HepG2 (cell line): Measurements from ENCODE around the gene ALG14. TPM values are rescaled to one million over a fixed set of nuclear protein-coding genes. Genes with fewer than 3 reads are reported as not detected.

Experiments
- ATAC-seq: fragments of 200-7000 bp; cut with Tn5 transposase; 3 replicates; pipeline ENCODE4 v1.9.1; 2020; ENCODE audit warnings: mild to moderate bottlenecking, moderate library complexity
- BruUV-seq: library from RNA; stranded (reverse); fragments of 400-500 nt; replicated peaks from 2 replicates; lab custom pipeline; 2021; lab: Mats Ljungman, UMichigan
- CTCF ChIA-PET: fragments of 300-600 bp; formaldehyde crosslinking; extraction: SDS; loops from one replicate; lab custom pipeline; 2021; ENCODE audit warnings: low total read pairs, inconsistent platforms, low intra/inter-chr PET ratio; lab: Yijun Ruan, JAX
- POLR2A ChIA-PET: fragments of 350-600 bp; sonication (Branson Sonifier 250); formaldehyde crosslinking; loops from one replicate; lab custom pipeline; 2020; ENCODE audit warnings: antibody characterized with exemption, inconsistent platforms; lab: Yijun Ruan, JAX
- DNase-seq: peaks from one replicate; pipeline ENCODE4 v3.0.0-alpha.2; 2015; ENCODE audit warnings: low spot score
- FAIRE-seq: peaks from 3 replicates; lab custom pipeline; 2011; peaks lifted over from hg19 to GRCh38; lab: Jason Lieb, UNC
- H2AFZ ChIP-seq: one replicate; pipeline ENCODE4 v1.6.1; 2011; ENCODE audit warnings: low read length, inconsistent platforms
- H3K27ac ChIP-seq: fragments of 300-600 bp; 3 replicates; pipeline ENCODE4 v1.8.0; 2011; ENCODE audit warnings: mixed run types, mild to moderate bottlenecking, mixed read lengths, low read length, inconsistent platforms; ENCODE audit not compliant: insufficient read depth; ENCODE audit errors: extremely low read length
- H3K27me3 ChIP-seq, 2 experiments: fragments of 200-600 bp in 1 of 2; 2 replicates in 1 of 2; 3 replicates in 1 of 2; pipeline versions ENCODE4 v1.6.0 to v1.8.0; 2011; ENCODE audit warnings: low read length in 2 of 2, mild to moderate bottlenecking in 2 of 2, moderate library complexity in 2 of 2, inconsistent platforms in 1 of 2; ENCODE audit not compliant: insufficient read depth in 2 of 2, control insufficient read depth in 1 of 2
- H3K36me3 ChIP-seq, 2 experiments: fragments of 200-600 bp in 1 of 2; replicated peaks in 1 of 2; 2 replicates in 1 of 2; 3 replicates in 1 of 2; pipeline versions ENCODE4 v1.5.1 to v1.8.0; 2011; ENCODE audit warnings: low read length in 2 of 2, inconsistent platforms in 1 of 2; ENCODE audit not compliant: insufficient read depth in 2 of 2, control insufficient read depth in 1 of 2
- H3K4me1 ChIP-seq: 2 replicates; pipeline ENCODE4 v1.5.1; 2012; ENCODE audit warnings: low read length, inconsistent platforms; ENCODE audit not compliant: insufficient read depth
- H3K4me2 ChIP-seq: 2 replicates; pipeline ENCODE4 v1.6.0; 2011; ENCODE audit warnings: low read depth, low read length, inconsistent platforms
- H3K4me3 ChIP-seq, 3 experiments: fragments of 200-600 bp in 1 of 3; sonication (generic), shearing (Covaris generic) in 1 of 3; replicated peaks in 1 of 3; 2 replicates each; pipeline ENCODE4 v1.5.1; 2011 to 2016; ENCODE audit warnings: low read length in 3 of 3, inconsistent platforms in 2 of 3, low read depth in 2 of 3, mild to moderate bottlenecking in 2 of 3, control low read depth in 1 of 3, mixed read lengths in 1 of 3; ENCODE audit not compliant: insufficient read depth in 1 of 3
- H3K79me2 ChIP-seq: one replicate; pipeline ENCODE4 v1.6.1; 2011; ENCODE audit warnings: low read length, inconsistent platforms; ENCODE audit not compliant: insufficient read depth
- H3K9ac ChIP-seq: 2 replicates; pipeline ENCODE4 v1.6.0; 2011; ENCODE audit warnings: mild to moderate bottlenecking, low read depth, low read length, inconsistent platforms; ENCODE audit not compliant: insufficient read depth
- H3K9me3 ChIP-seq: 2 replicates; pipeline ENCODE4 v1.5.1; 2012; ENCODE audit warnings: mild to moderate bottlenecking, low read length
- H4K20me1 ChIP-seq: 2 replicates; pipeline ENCODE4 v1.6.0; 2011; ENCODE audit warnings: inconsistent platforms, mild to moderate bottlenecking, low read length, moderate library complexity; ENCODE audit not compliant: insufficient read depth
- ARID5B ChIP-seq: IDR thresholded peaks from 2 replicates; pipeline ENCODE4 v1.4.0; 2020; ENCODE audit warnings: mild to moderate bottlenecking, missing genetic modification reagents
- CENPX ChIP-seq: sonication (generic); formaldehyde crosslinking; IDR thresholded peaks from 2 replicates; pipeline ENCODE4 v1.9.0; 2021; ENCODE audit warnings: mild to moderate bottlenecking, missing genetic modification reagents, moderate library complexity
- HIVEP1 ChIP-seq: sonication (generic); formaldehyde crosslinking; IDR thresholded peaks from 2 replicates; pipeline ENCODE4 v1.4.0; 2020; ENCODE audit warnings: mild to moderate bottlenecking, missing genetic modification reagents
- MYNN ChIP-seq: sonication (generic); formaldehyde crosslinking; IDR thresholded peaks from 2 replicates; pipeline ENCODE4 v1.4.0; 2020; ENCODE audit warnings: mild to moderate bottlenecking, low read depth, missing genetic modification reagents
- SATB2 ChIP-seq: sonication (generic); formaldehyde crosslinking; IDR thresholded peaks from 2 replicates; pipeline ENCODE4 v1.5.0; 2020; ENCODE audit warnings: missing genetic modification reagents
- ZHX2 ChIP-seq, 2 experiments: sonication (generic) in 1 of 2; formaldehyde crosslinking in 1 of 2; IDR thresholded peaks; 2 replicates each; pipeline versions ENCODE4 v1.6.1 to v1.9.0; 2014 to 2022; ENCODE audit warnings: antibody characterized with exemption in 1 of 2, borderline replicate concordance in 1 of 2, inconsistent platforms in 1 of 2, low read depth in 1 of 2, missing genetic modification reagents in 1 of 2
- ZNF678 ChIP-seq: sonication (generic); formaldehyde crosslinking; IDR thresholded peaks from 2 replicates; pipeline ENCODE4 v1.4.0; 2020; ENCODE audit warnings: mild to moderate bottlenecking, missing genetic modification reagents
- ZNF703 ChIP-seq: sonication (generic); formaldehyde crosslinking; IDR thresholded peaks from 2 replicates; pipeline ENCODE4 v1.5.1; 2020; ENCODE audit warnings: missing genetic modification reagents, mild to moderate bottlenecking, moderate library complexity, borderline replicate concordance
- WGBS: methylation state at CpG from one replicate; pipeline ENCODE4 v1.1.6; 2017; ENCODE audit warnings: low lambda C conversion rate; 5-methylcytosine and 5-hydroxymethylcytosine counted together
- in situ Hi-C: cut with HindIII; loops from 2 replicates; pipeline ENCODE4 v1.10.0; 2017; ENCODE audit warnings: low pct_unique_long_range_greater_than_20kb; ENCODE audit not compliant: extremely low pct_ligation_motif_present
- intact Hi-C: fragments of 100-400 bp; cut with micrococcal nuclease; formaldehyde crosslinking; loops from one replicate; pipeline ENCODE4 v1.10.0; 2022; ENCODE audit not compliant: unreplicated experiment
- polyA plus RNA-seq, 8 experiments: library from polyadenylated mRNA; depleted of rRNA in 3 of 8; stranded (reverse) in 7 of 8; unstranded in 1 of 8; fragments of >200 nt; fragmentation: Illumina TruSeq in 4 of 8; extraction: Trizol in 4 of 8; gene quantifications; 2 replicates each; pipeline versions ENCODE4 v1.2.1 to v1.2.3, GENCODE V29; 2011 to 2016; ENCODE audit warnings: low read depth in 4 of 8, missing spikeins in 1 of 8, mixed read lengths in 1 of 8; ENCODE audit not compliant: insufficient read depth in 1 of 8
- total RNA-seq, 5 experiments: library from RNA; depleted of rRNA; stranded (reverse); fragments of >200 nt; fragmentation: Illumina TruSeq; extraction: Trizol; gene quantifications; 2 replicates each; pipeline ENCODE4 v1.2.3, GENCODE V29; 2016; ENCODE audit warnings: low read depth in 1 of 5

ALG14 gene
- total and polyA plus RNA-seq, 2 of the 13 experiments (the other 11 are each of a cell fraction or from before 2014, with no cell fraction given) = 4.5 to 12.7 TPM

DNA sequence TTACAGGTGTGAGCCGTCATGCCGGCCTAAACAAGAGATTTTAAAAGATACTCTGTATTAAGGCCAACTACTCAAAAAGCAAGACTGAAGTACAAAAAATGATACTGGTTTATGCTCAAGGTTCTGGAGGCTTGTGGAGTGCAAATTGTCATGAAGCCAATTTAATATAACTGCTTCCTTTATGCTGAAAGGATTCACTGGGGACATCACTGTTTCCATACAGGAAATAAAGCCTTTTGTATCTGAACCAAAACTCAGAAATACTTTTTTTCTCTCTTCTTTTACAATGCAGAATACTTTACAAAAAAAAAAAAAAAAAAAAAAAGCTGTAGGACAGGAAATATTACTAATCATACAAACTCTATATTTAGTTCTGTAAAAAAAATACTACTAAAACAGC is 90.4 kb downstream of the ALG14 start (continued):
- TF ChIP-seq ZHX2 (IDR thresholded peaks at IDR 0.05; ENCODE audit: low read depth) (no peak), ZHX2 (CRISPR knock-in tag; IDR thresholded peaks at IDR 0.05; ENCODE audit: borderline replicate concordance) (no peak), HIVEP1 (CRISPR knock-in tag) (no peak), CENPX (CRISPR knock-in tag) (no peak)

- Histone ChIP-seq H3K4me3 (no peak overlapping the region), H3K27ac (peak overlapping the region; percentile 28), H3K79me2 (no peaks in the 10 kb centered on the region), H3K4me2 (no peak overlapping the region), H3K27me3 (no peaks in the 10 kb centered on the region), H4K20me1 (no peaks in the 10 kb centered on the region), H2AFZ (no peak overlapping the region), H3K9me3 (no peaks in the 10 kb centered on the region)
- DNase-seq = no peak
- CTCF ChIA-PET = no interaction called here
- WGBS = 97% methylated on average over 1 of the region's 1 CpG
- TF ChIP-seq ZNF703 (CRISPR knock-in tag) = no peak
- no peak for TF ChIP-seq MYNN
- TF ChIP-seq ZNF678 = no peak
- no peak for TF ChIP-seq ARID5B (CRISPR knock-in tag)
- TF ChIP-seq SATB2 (CRISPR knock-in tag) = no peak
- TF ChIP-seq, all 625 proteins: peak for 0
- in situ Hi-C loops = no loop called here
- no TSS peak for BruUV-seq
- Histone ChIP-seq H3K4me1 (peaks cover 46% of the 10 kb centered on the region), H3K9ac (no peak overlapping the region), H3K36me3 (no peaks in the 10 kb centered on the region; a peak in 3 of 5 replicates)
- no peak for FAIRE-seq
- intact Hi-C loops = no loop called here
- POLR2A ChIA-PET = no interaction called here
- no peak for ATAC-seq
Observed at GRCh38 chr1:94981575-94981973, 91.2 kb downstream of the ALG14 start.
